Measurements from ENCODE around the gene KLK6. TPM values are rescaled to one million over a fixed set of nuclear protein-coding genes. Genes with fewer than 3 reads are reported as not detected.

KLK6 gene
- total RNA-seq, result 0.14 TPM in 1 of 2 replicates, not detected in the other

GRCh38 chr19:50969413-50969760, at the start of gene KLK6:
Gene KLK6 (minus strand): TSS chr19:50969591. CDS start chr19:50968104, 1,487 bp downstream.

GRCh38 chr19:51001515-51001914, 32.1 kb upstream of the KLK6 start, which contains the start of gene KLK8:
Gene KLK8 (minus strand): TSS chr19:51001604. CDS start chr19:51001167, 437 bp downstream.

DNA sequence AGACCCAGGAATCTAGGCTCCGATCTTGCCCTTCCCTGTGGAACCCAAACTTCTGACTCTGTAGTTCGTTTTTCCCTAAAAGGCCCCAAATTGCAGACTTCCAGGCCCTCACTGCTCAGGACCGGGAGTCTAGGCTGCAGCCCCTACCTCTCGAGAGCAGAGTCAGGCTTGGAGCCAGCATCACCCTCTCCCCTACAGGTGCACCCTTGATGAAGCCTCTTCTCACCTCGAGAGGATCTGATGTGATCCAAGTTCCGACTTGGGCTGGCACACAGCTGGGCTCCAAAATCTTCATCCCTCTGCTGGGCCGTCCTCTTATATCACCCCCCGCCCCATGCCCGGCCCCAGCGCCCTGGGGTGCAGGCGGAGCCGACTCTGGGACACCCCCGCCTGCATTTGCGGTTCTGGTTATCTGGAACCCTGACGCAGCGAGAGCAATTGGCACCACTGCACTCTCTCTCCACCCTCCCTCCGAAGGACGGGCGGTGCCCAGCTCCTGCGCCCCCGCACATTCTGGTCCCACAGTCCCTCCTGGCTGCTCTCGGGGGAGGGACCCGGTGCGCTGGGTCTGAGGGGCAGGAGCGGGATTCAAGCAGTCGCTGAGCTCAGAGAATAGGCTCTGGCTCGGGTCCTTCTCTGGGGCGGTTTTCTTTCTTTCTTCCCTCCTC, 14.4 kb upstream of the KLK6 start, which contains the start of gene KLK7:
Gene KLK7, minus strand, starts transcription at position 293 of the 668 bp plus-strand sequence. CDS start 1,518 bp downstream, outside the sequence.

GRCh38 chr19:50952910-50953309, 16.5 kb downstream of the KLK6 start, which contains the start of gene KLK5:
Gene KLK5 (minus strand): TSS chr19:50953038. CDS start chr19:50952657, 381 bp downstream.

DNA sequence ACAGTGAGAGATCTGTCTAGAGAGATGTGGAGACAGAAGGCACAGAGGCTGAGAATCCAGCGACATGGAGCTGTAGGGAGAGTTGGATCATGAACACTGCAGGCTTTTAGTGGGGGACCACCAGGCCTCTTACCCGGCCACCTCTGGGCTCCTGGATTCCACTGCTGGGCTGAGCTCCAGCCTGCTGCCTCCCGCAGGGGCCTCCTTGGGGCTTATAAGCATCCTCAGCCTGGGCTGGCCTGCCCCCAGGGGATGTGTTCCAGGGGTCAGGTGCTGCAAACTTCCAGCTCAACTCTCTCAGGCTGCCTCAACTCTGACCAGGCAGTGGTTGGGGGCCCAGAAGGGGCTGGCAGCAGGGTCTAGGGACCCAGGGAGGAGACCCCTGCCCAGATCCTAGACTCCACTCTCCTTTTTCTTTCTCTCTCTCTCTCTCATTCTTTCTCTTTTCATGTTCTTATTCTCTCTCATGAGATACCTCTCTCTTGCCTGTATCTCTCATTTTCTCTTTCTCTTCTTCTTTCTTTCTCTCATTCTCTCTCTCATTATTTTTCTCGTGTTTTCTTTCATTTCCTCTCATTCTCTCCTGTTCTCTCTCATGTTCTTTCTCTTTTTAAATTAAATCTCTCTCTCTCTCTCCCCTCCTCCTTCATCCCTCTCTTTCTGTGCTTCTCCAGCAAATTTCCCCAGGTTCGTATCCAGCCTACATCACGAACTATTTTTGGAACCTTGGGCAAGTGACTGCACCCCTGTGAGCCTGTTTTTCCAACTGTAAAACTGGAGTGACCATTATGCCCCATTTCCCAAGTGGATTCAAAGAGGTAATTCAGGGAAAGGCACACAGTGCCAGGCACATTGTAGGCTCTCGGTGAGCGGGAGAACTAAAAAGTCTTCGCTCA, 57.9 kb downstream of the KLK6 start, which contains the start of gene KLK4:
Gene KLK4, minus strand, starts transcription at position 190 of the 896 bp plus-strand sequence. CDS start 657 bp downstream, outside the sequence.

Other genes starting within 250 kb of the KLK6 start
- 1.5 and 2.9 TPM in 2 replicates for gene SHANK1, start 249.8 kb downstream of the KLK6 start, total RNA-seq
- 5.1 and 8.0 TPM in 2 replicates for gene CLEC11A, start 246.2 kb downstream of the KLK6 start, total RNA-seq
- gene GPR32, start 199.1 kb downstream of the KLK6 start, total RNA-seq, result not detected in 2 replicates
- not detected in 2 replicates for gene ACP4, start 179.2 kb downstream of the KLK6 start, total RNA-seq
- not detected in 2 replicates for gene KLK1, start 145.8 kb downstream of the KLK6 start, total RNA-seq
- gene KLK15, start 136.0 kb downstream of the KLK6 start, total RNA-seq, result 0.13 TPM in 1 of 2 replicates, not detected in the other
- gene KLK3, start 114.7 kb downstream of the KLK6 start, total RNA-seq, result not detected in 2 replicates
- not detected in 2 replicates for gene KLK2, start 96.2 kb downstream of the KLK6 start, total RNA-seq
- gene KLK4, start 58.2 kb downstream of the KLK6 start, total RNA-seq, result not detected in 2 replicates
- gene KLK5, start 16.6 kb downstream of the KLK6 start, total RNA-seq, result not detected in 2 replicates
- gene KLK7, start 14.3 kb upstream of the KLK6 start, total RNA-seq, result not detected in 2 replicates
- gene KLK8, start 32.0 kb upstream of the KLK6 start, total RNA-seq, result not detected in 2 replicates
- not detected in 2 replicates for gene KLK10, start 50.1 kb upstream of the KLK6 start, total RNA-seq
- not detected in 2 replicates for gene KLK11, start 57.0 kb upstream of the KLK6 start, total RNA-seq
- gene KLK12, start 65.4 kb upstream of the KLK6 start, total RNA-seq, result not detected in 2 replicates
- gene KLK13, start 95.5 kb upstream of the KLK6 start, total RNA-seq, result not detected in 2 replicates
- not detected in 2 replicates for gene KLK14, start 113.3 kb upstream of the KLK6 start, total RNA-seq
- 4.3 and 5.0 TPM in 2 replicates for gene CTU1, start 138.8 kb upstream of the KLK6 start, total RNA-seq
- not detected in 2 replicates for gene SIGLEC9, start 155.3 kb upstream of the KLK6 start, total RNA-seq
- not detected in 2 replicates for gene SIGLEC7, start 172.7 kb upstream of the KLK6 start, total RNA-seq

Measured in thoracic aorta endothelial cell (primary cell).